HepG2 (cell line): ENCODE results near the gene THPO. TPM values are rescaled to one million over a fixed set of nuclear protein-coding genes. Genes with fewer than 3 reads are reported as not detected.

ENCODE experiments used
- ATAC-seq: fragments of 200-7000 bp; cut with Tn5 transposase; 3 replicates; pipeline ENCODE4 v1.9.1; 2020; ENCODE audit warnings: mild to moderate bottlenecking, moderate library complexity
- BruUV-seq: library from RNA; stranded (reverse); fragments of 400-500 nt; replicated peaks from 2 replicates; lab custom pipeline; 2021; lab: Mats Ljungman, UMichigan
- CTCF ChIA-PET: fragments of 300-600 bp; formaldehyde crosslinking; extraction: SDS; loops from one replicate; lab custom pipeline; 2021; ENCODE audit warnings: low total read pairs, inconsistent platforms, low intra/inter-chr PET ratio; lab: Yijun Ruan, JAX
- POLR2A ChIA-PET: fragments of 350-600 bp; sonication (Branson Sonifier 250); formaldehyde crosslinking; loops from one replicate; lab custom pipeline; 2020; ENCODE audit warnings: antibody characterized with exemption, inconsistent platforms; lab: Yijun Ruan, JAX
- DNase-seq: peaks from one replicate; pipeline ENCODE4 v3.0.0-alpha.2; 2015; ENCODE audit warnings: low spot score
- FAIRE-seq: peaks from 3 replicates; lab custom pipeline; 2011; peaks lifted over from hg19 to GRCh38; lab: Jason Lieb, UNC
- H2AFZ ChIP-seq: one replicate; pipeline ENCODE4 v1.6.1; 2011; ENCODE audit warnings: low read length, inconsistent platforms
- H3K27ac ChIP-seq: fragments of 300-600 bp; 3 replicates; pipeline ENCODE4 v1.8.0; 2011; ENCODE audit warnings: mixed run types, mild to moderate bottlenecking, mixed read lengths, low read length, inconsistent platforms; ENCODE audit not compliant: insufficient read depth; ENCODE audit errors: extremely low read length
- H3K27me3 ChIP-seq, 2 experiments: fragments of 200-600 bp in 1 of 2; 2 replicates in 1 of 2; 3 replicates in 1 of 2; pipeline versions ENCODE4 v1.6.0 to v1.8.0; 2011; ENCODE audit warnings: low read length in 2 of 2, mild to moderate bottlenecking in 2 of 2, moderate library complexity in 2 of 2, inconsistent platforms in 1 of 2; ENCODE audit not compliant: insufficient read depth in 2 of 2, control insufficient read depth in 1 of 2
- H3K36me3 ChIP-seq, 2 experiments: fragments of 200-600 bp in 1 of 2; replicated peaks in 1 of 2; 2 replicates in 1 of 2; 3 replicates in 1 of 2; pipeline versions ENCODE4 v1.5.1 to v1.8.0; 2011; ENCODE audit warnings: low read length in 2 of 2, inconsistent platforms in 1 of 2; ENCODE audit not compliant: insufficient read depth in 2 of 2, control insufficient read depth in 1 of 2
- H3K4me1 ChIP-seq: 2 replicates; pipeline ENCODE4 v1.5.1; 2012; ENCODE audit warnings: low read length, inconsistent platforms; ENCODE audit not compliant: insufficient read depth
- H3K4me2 ChIP-seq: 2 replicates; pipeline ENCODE4 v1.6.0; 2011; ENCODE audit warnings: low read depth, low read length, inconsistent platforms
- H3K4me3 ChIP-seq, 3 experiments: fragments of 200-600 bp in 1 of 3; sonication (generic), shearing (Covaris generic) in 1 of 3; replicated peaks in 1 of 3; 2 replicates each; pipeline ENCODE4 v1.5.1; 2011 to 2016; ENCODE audit warnings: low read length in 3 of 3, inconsistent platforms in 2 of 3, low read depth in 2 of 3, mild to moderate bottlenecking in 2 of 3, control low read depth in 1 of 3, mixed read lengths in 1 of 3; ENCODE audit not compliant: insufficient read depth in 1 of 3
- H3K79me2 ChIP-seq: one replicate; pipeline ENCODE4 v1.6.1; 2011; ENCODE audit warnings: low read length, inconsistent platforms; ENCODE audit not compliant: insufficient read depth
- H3K9ac ChIP-seq: 2 replicates; pipeline ENCODE4 v1.6.0; 2011; ENCODE audit warnings: mild to moderate bottlenecking, low read depth, low read length, inconsistent platforms; ENCODE audit not compliant: insufficient read depth
- H3K9me3 ChIP-seq: 2 replicates; pipeline ENCODE4 v1.5.1; 2012; ENCODE audit warnings: mild to moderate bottlenecking, low read length
- H4K20me1 ChIP-seq: 2 replicates; pipeline ENCODE4 v1.6.0; 2011; ENCODE audit warnings: inconsistent platforms, mild to moderate bottlenecking, low read length, moderate library complexity; ENCODE audit not compliant: insufficient read depth
- BHLHE40 ChIP-seq: IDR thresholded peaks from 2 replicates; pipeline ENCODE4 v1.6.1; 2011; ENCODE audit warnings: low read length, improper control_type of control experiment
- FOXP4 ChIP-seq: sonication (generic); formaldehyde crosslinking; IDR thresholded peaks from 2 replicates; pipeline ENCODE4 v1.4.0; 2020; ENCODE audit warnings: missing genetic modification reagents
- GTF3A ChIP-seq: sonication (generic); formaldehyde crosslinking; conservative IDR thresholded peaks from 2 replicates; pipeline ENCODE4 v1.4.0; 2020; ENCODE audit warnings: mild to moderate bottlenecking, missing genetic modification reagents
- HOXA7 ChIP-seq: sonication (generic); formaldehyde crosslinking; IDR thresholded peaks from 2 replicates; pipeline ENCODE4 v1.8.1; 2022; ENCODE audit warnings: mild to moderate bottlenecking, missing genetic modification reagents, moderate library complexity
- MED1 ChIP-seq: sonication (generic); formaldehyde crosslinking; IDR thresholded peaks from 2 replicates; pipeline ENCODE4 v1.4.0; 2020; ENCODE audit warnings: missing genetic modification reagents
- PHB2 ChIP-seq: fragments of 450-650 bp; IDR thresholded peaks from 2 replicates; pipeline ENCODE4 v1.6.1; 2018; ENCODE audit not compliant: partially characterized antibody
- PLSCR1 ChIP-seq: sonication (generic); formaldehyde crosslinking; IDR thresholded peaks from 2 replicates; pipeline ENCODE4 v1.5.0; 2020; ENCODE audit warnings: missing genetic modification reagents, mild to moderate bottlenecking, borderline replicate concordance
- RFX1 ChIP-seq: fragments of 450-650 bp; IDR thresholded peaks from 2 replicates; pipeline ENCODE4 v1.6.1; 2017
- SAFB2 ChIP-seq: sonication (generic); formaldehyde crosslinking; IDR thresholded peaks from 2 replicates; pipeline ENCODE4 v1.5.1; 2020; ENCODE audit warnings: missing genetic modification reagents, low read depth, mild to moderate bottlenecking, borderline replicate concordance
- TSC22D2 ChIP-seq: sonication (generic); formaldehyde crosslinking; IDR thresholded peaks from 2 replicates; pipeline ENCODE4 v1.5.1; 2020; ENCODE audit warnings: missing genetic modification reagents, mild to moderate bottlenecking, borderline replicate concordance
- ZBTB25 ChIP-seq: IDR thresholded peaks from 2 replicates; pipeline ENCODE4 v1.6.1; 2018; ENCODE audit warnings: missing genetic modification reagents
- ZIK1 ChIP-seq: sonication (generic); formaldehyde crosslinking; IDR thresholded peaks from 2 replicates; pipeline ENCODE4 v1.5.0; 2020; ENCODE audit warnings: mild to moderate bottlenecking, low read depth, missing genetic modification reagents, borderline replicate concordance
- ZNF20 ChIP-seq: sonication (generic); formaldehyde crosslinking; IDR thresholded peaks from 2 replicates; pipeline ENCODE4 v1.4.0; 2020; ENCODE audit warnings: mild to moderate bottlenecking, moderate library complexity, missing genetic modification reagents
- ZNF407 ChIP-seq: sonication (generic); formaldehyde crosslinking; IDR thresholded peaks from one replicate; pipeline ENCODE4 v1.5.1; 2020; ENCODE audit warnings: mild to moderate bottlenecking, missing genetic modification reagents; ENCODE audit errors: not compliant biosample characterization
- WGBS: methylation state at CpG from one replicate; pipeline ENCODE4 v1.1.6; 2017; ENCODE audit warnings: low lambda C conversion rate; 5-methylcytosine and 5-hydroxymethylcytosine counted together
- in situ Hi-C: cut with HindIII; loops from 2 replicates; pipeline ENCODE4 v1.10.0; 2017; ENCODE audit warnings: low pct_unique_long_range_greater_than_20kb; ENCODE audit not compliant: extremely low pct_ligation_motif_present
- intact Hi-C: fragments of 100-400 bp; cut with micrococcal nuclease; formaldehyde crosslinking; loops from one replicate; pipeline ENCODE4 v1.10.0; 2022; ENCODE audit not compliant: unreplicated experiment
- polyA plus RNA-seq, 8 experiments: library from polyadenylated mRNA; depleted of rRNA in 3 of 8; stranded (reverse) in 7 of 8; unstranded in 1 of 8; fragments of >200 nt; fragmentation: Illumina TruSeq in 4 of 8; extraction: Trizol in 4 of 8; gene quantifications; 2 replicates each; pipeline versions ENCODE4 v1.2.1 to v1.2.3, GENCODE V29; 2011 to 2016; ENCODE audit warnings: low read depth in 4 of 8, missing spikeins in 1 of 8, mixed read lengths in 1 of 8; ENCODE audit not compliant: insufficient read depth in 1 of 8
- total RNA-seq, 5 experiments: library from RNA; depleted of rRNA; stranded (reverse); fragments of >200 nt; fragmentation: Illumina TruSeq; extraction: Trizol; gene quantifications; 2 replicates each; pipeline ENCODE4 v1.2.3, GENCODE V29; 2016; ENCODE audit warnings: low read depth in 1 of 5

THPO gene
- total and polyA plus RNA-seq, 2 of the 13 experiments (the other 11 are each of a cell fraction or from before 2014, with no cell fraction given): 2.8 to 4.8 TPM

GRCh38 chr3:184328516-184328915 is 49.5 kb downstream of the THPO start:
- Histone ChIP-seq H3K4me1 (no peaks in the 10 kb centered on the region), H3K27me3 (no peaks in the 10 kb centered on the region), H3K9ac (no peak overlapping the region), H3K27ac (no peak overlapping the region), H3K4me2 (no peak overlapping the region), H2AFZ (no peak overlapping the region), H3K9me3 (no peaks in the 10 kb centered on the region), H3K36me3 (peaks cover 53 to 92% of the 10 kb centered on the region in 2 experiments), H3K79me2 (peaks cover 5% of the 10 kb centered on the region), H3K4me3 (no peak overlapping the region), H4K20me1 (peaks cover 5% of the 10 kb centered on the region; the same call in 1 of the 2 replicates)
- no peak for FAIRE-seq
- in situ Hi-C loops: no loop called here
- ATAC-seq: no peak
- DNase-seq: no peak
- BruUV-seq: no TSS peak
- ChIA-PET CTCF (no interaction called here), POLR2A (no interaction called here)
- WGBS: 56% methylated on average over 3 of the region's 3 CpGs
- intact Hi-C loops: no loop called here
- TF ChIP-seq RFX1 (no peak), HOXA7 (CRISPR knock-in tag) (no peak), SAFB2 (no peak), ZIK1 (CRISPR knock-in tag) (no peak), ZBTB25 (CRISPR knock-in tag) (no peak), FOXP4 (CRISPR knock-in tag) (no peak), GTF3A (CRISPR knock-in tag) (no peak), ZNF20 (CRISPR knock-in tag) (no peak), PHB2 (no peak), BHLHE40 (no peak), PLSCR1 (CRISPR knock-in tag) (no peak), MED1 (CRISPR knock-in tag) (no peak), TSC22D2 (CRISPR knock-in tag) (no peak), ZNF407 (CRISPR knock-in tag) (no peak)
